ENCODE data around the gene EMCN. TPM values are rescaled to one million over a fixed set of nuclear protein-coding genes. Genes with fewer than 3 reads are reported as not detected.

EMCN gene
- total RNA-seq, 1 experiment from 2014 or later: not detected

GRCh38 chr4:100510551-100510950 is 7.3 kb downstream of the EMCN start:
- Histone ChIP-seq H4K8ac (replicated peaks; ENCODE audit: insufficient read length, low read depth, low read length) (no peak overlapping the region), H2BK20ac (ENCODE audit: low read depth, low read length, poor library complexity, severe bottlenecking) (no peak overlapping the region), H3K9ac (ENCODE audit: extremely low read depth, insufficient read length, low read length) (no peak overlapping the region), H4K91ac (ENCODE audit: insufficient read length, low read depth, low read length) (no peak overlapping the region), H3K18ac (ENCODE audit: insufficient read length, low read depth, low read length) (no peak overlapping the region), H3T11ph (ENCODE audit: low read length) (peak overlapping the region; percentile 17), H4K20me1 (ENCODE audit: control insufficient read depth, insufficient read depth, insufficient read length) (no peaks in the 10 kb centered on the region), H3K23me2 (ENCODE audit: insufficient read length, low read depth, low read length, poor library complexity, severe bottlenecking) (no peaks in the 10 kb centered on the region), H3K79me1 (ENCODE audit: insufficient read depth, low read depth, low read length, poor library complexity, severe bottlenecking) (no peaks in the 10 kb centered on the region), H2BK15ac (ENCODE audit: low read depth, low read length) (no peak overlapping the region), H2AK5ac (ENCODE audit: insufficient read length, low read length) (no peak overlapping the region), H3K79me2 (ENCODE audit: insufficient read depth, low read length) (no peaks in the 10 kb centered on the region), H3K27ac (ENCODE audit: insufficient read length, low read depth, low read length) (no peak overlapping the region), H2BK12ac (ENCODE audit: insufficient read length, low read depth, low read length) (no peak overlapping the region), H3K4me1 (ENCODE audit: insufficient read depth, low read length) (no peaks in the 10 kb centered on the region), H4K5ac (ENCODE audit: insufficient read length, low read depth, low read length) (no peak overlapping the region), H3K23ac (ENCODE audit: insufficient read length, low read depth, low read length) (no peak overlapping the region), H2BK120ac (ENCODE audit: low read depth, low read length, poor library complexity, severe bottlenecking) (no peak overlapping the region), H2BK5ac (ENCODE audit: insufficient read length, low read length) (no peak overlapping the region), H3K9me3 (ENCODE audit: control insufficient read depth, low read depth, low read length) (no peaks in the 10 kb centered on the region), H3K56ac (ENCODE audit: insufficient read length, low read depth, low read length) (no peak overlapping the region), H3K27me3 (ENCODE audit: insufficient read depth, low read length) (no peaks in the 10 kb centered on the region), H3K14ac (ENCODE audit: insufficient read depth, low read length) (no peak overlapping the region), H3K4me2 (ENCODE audit: insufficient read depth, insufficient read length, low read length) (no peak overlapping the region), H3K4ac (ENCODE audit: low read depth, low read length) (no peak overlapping the region), H2AFZ (ENCODE audit: low read length) (no peak overlapping the region)
- no peak for TF ChIP-seq CTCF (conservative IDR thresholded peaks at IDR 0.05)
- Mint-ChIP-seq H3K36me3 (ENCODE audit: insufficient read depth in 1 of 3, low read depth in 3 of 3) (no peaks in the 10 kb centered on the region), H3K4me3 (no peak overlapping the region), H3K27ac (no peak overlapping the region), H3K27me3 (ENCODE audit: low read depth) (no peaks in the 10 kb centered on the region), H3K4me1 (peaks cover 0 to 3% of the 10 kb centered on the region in 2 experiments; a peak in 1 of 4 replicates), H3K9me3 (no peaks in the 10 kb centered on the region)
- DNase-seq: no peak
- no CpG with 5 or more reads among the region's 2 CpGs for WGBS (ENCODE audit: extremely low coverage, insufficient read length, low lambda C conversion rate)

Data from H9 (cell line).